Natural killer cell (primary cell): Measurements from ENCODE around the gene ASIC2. TPM values are rescaled to one million over a fixed set of nuclear protein-coding genes. Genes with fewer than 3 reads are reported as not detected.

ENCODE experiments used
- ATAC-seq, 3 donors: fragments of 150-1000 bp in 2 of 3; fragments of 200-7000 bp in 1 of 3; cut with Tn5 transposase; 1 replicate in 1 of 3; 2 replicates in 2 of 3; pipeline ENCODE4 v1.10.0; 2021; ENCODE audit warnings: mild to moderate bottlenecking in 2 of 3, moderate library complexity in 2 of 3
- DNase-seq, 2 donors: peaks; one replicate each; pipeline versions ENCODE4 v3.0.0 to v3.0.0-alpha.2; 2013 to 2021; ENCODE audit warnings: mixed read lengths in 1 of 2
- H3K27ac ChIP-seq: one replicate; pipeline ENCODE4 v1.5.1; 2013; ENCODE audit warnings: mild to moderate bottlenecking, low read length
- H3K27me3 ChIP-seq: one replicate; pipeline ENCODE4 v1.6.1; 2013; ENCODE audit warnings: low read length; ENCODE audit not compliant: control insufficient read depth, insufficient read depth
- H3K36me3 ChIP-seq: one replicate; pipeline ENCODE4 v1.6.1; 2013; ENCODE audit warnings: low read length; ENCODE audit not compliant: control insufficient read depth, insufficient read depth
- H3K4me1 ChIP-seq: one replicate; pipeline ENCODE4 v1.6.1; 2013; ENCODE audit warnings: low read length; ENCODE audit not compliant: control insufficient read depth, insufficient read depth
- H3K4me3 ChIP-seq: one replicate; pipeline ENCODE4 v1.5.1; 2013; ENCODE audit warnings: low read length
- H3K9me3 ChIP-seq: one replicate; pipeline ENCODE4 v1.6.1; 2013; ENCODE audit warnings: low read length; ENCODE audit not compliant: control insufficient read depth, insufficient read depth
- H3K27ac Mint-ChIP-seq, 2 donors: one replicate each; pipeline ENCODE4 v1.8.0; 2022; ENCODE audit warnings: mild to moderate bottlenecking in 2 of 2, mixed read lengths in 2 of 2, moderate library complexity in 1 of 2
- H3K27me3 Mint-ChIP-seq, 2 donors: one replicate each; pipeline ENCODE4 v1.8.0; 2022; ENCODE audit warnings: low read depth in 2 of 2, mixed read lengths in 2 of 2
- H3K36me3 Mint-ChIP-seq: one replicate; pipeline ENCODE4 v1.8.0; 2022; ENCODE audit warnings: mixed read lengths
- H3K4me1 Mint-ChIP-seq, 2 donors: one replicate each; pipeline ENCODE4 v1.8.0; 2022; ENCODE audit warnings: mixed read lengths in 2 of 2
- H3K4me3 Mint-ChIP-seq: one replicate; pipeline ENCODE4 v1.8.0; 2022; ENCODE audit warnings: mild to moderate bottlenecking, moderate library complexity, mixed read lengths
- H3K9me3 Mint-ChIP-seq, 2 donors: one replicate each; pipeline ENCODE4 v1.8.0; 2022; ENCODE audit warnings: mixed read lengths in 2 of 2
- WGBS: methylation state at CpG from one replicate; pipeline ENCODE4 v1.1.7; 2013; ENCODE audit warnings: missing lambda C conversion rate; ENCODE audit not compliant: insufficient coverage; 5-methylcytosine and 5-hydroxymethylcytosine counted together
- intact Hi-C: fragments of 100-400 bp; cut with micrococcal nuclease; formaldehyde crosslinking; loops from one replicate; pipeline ENCODE4 v1.14.2; 2022
- total RNA-seq, 4 donors: library from RNA; stranded (reverse); fragments of 120-200 nt in 1 of 4; gene quantifications; one replicate each; pipeline versions ENCODE4 v1.2.3 to v1.2.4, GENCODE V29; 2013 to 2022
- TF ChIP-seq, protein P1 (sequence below): fragments of 200-600 bp; IDR thresholded peaks from one replicate; pipeline ENCODE4 v1.8.0; 2022; ENCODE audit warnings: antibody characterized with exemption

The ASIC2 gene
- total RNA-seq, 3 donors from 2014 or later (not counting 1 experiment from before 2014, with no cell fraction given): not detected

DNA sequence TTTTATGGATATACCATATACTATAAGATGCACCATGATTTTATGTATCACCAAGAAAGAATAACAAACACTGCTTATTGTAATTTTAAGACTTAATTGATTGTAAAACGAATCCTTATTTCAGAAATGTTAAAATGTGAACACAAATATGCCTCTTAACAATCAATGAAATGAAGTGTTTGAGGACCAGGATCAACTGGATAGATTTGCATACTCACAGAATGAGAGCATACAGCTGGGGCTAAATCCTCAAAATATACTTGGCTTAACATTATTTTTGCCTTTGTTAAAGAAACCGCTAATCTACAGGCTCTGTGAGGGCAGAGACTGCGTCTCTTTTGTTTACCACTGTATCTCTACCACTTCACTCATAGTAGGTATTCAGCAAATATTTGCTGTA lies 207.8 kb downstream of the ASIC2 start:
- no peak for ATAC-seq

GRCh38 chr17:33084755-33085154 lies 208.3 kb downstream of the ASIC2 start:
- H3K27ac Mint-ChIP-seq: no peak overlapping the region
- Histone ChIP-seq H3K36me3 (no peaks in the 10 kb centered on the region), H3K9me3 (no peaks in the 10 kb centered on the region), H3K27ac (no peak overlapping the region), H3K4me1 (no peaks in the 10 kb centered on the region), H3K4me3 (no peak overlapping the region), H3K27me3 (no peaks in the 10 kb centered on the region)
- no peak overlapping the region for H3K4me3 Mint-ChIP-seq
- peaks cover 12 to 54% of the 10 kb centered on the region in 2 donors for H3K27me3 Mint-ChIP-seq
- WGBS: 100% methylated on average over 1 of the region's 2 CpGs
- DNase-seq (no peak), ATAC-seq (no peak)
- TF ChIP-seq, protein P1, sequence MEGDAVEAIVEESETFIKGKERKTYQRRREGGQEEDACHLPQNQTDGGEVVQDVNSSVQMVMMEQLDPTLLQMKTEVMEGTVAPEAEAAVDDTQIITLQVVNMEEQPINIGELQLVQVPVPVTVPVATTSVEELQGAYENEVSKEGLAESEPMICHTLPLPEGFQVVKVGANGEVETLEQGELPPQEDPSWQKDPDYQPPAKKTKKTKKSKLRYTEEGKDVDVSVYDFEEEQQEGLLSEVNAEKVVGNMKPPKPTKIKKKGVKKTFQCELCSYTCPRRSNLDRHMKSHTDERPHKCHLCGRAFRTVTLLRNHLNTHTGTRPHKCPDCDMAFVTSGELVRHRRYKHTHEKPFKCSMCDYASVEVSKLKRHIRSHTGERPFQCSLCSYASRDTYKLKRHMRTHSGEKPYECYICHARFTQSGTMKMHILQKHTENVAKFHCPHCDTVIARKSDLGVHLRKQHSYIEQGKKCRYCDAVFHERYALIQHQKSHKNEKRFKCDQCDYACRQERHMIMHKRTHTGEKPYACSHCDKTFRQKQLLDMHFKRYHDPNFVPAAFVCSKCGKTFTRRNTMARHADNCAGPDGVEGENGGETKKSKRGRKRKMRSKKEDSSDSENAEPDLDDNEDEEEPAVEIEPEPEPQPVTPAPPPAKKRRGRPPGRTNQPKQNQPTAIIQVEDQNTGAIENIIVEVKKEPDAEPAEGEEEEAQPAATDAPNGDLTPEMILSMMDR: no peak
- intact Hi-C loops: no loop called here
- no peaks in the 10 kb centered on the region for H3K4me1 Mint-ChIP-seq
- no peaks in the 10 kb centered on the region for H3K9me3 Mint-ChIP-seq
- no peaks in the 10 kb centered on the region for H3K36me3 Mint-ChIP-seq

More for the DNA sequence above, 207.8 kb downstream of the ASIC2 start:
- no peaks in the 10 kb centered on the region for H3K9me3 Mint-ChIP-seq
- Histone ChIP-seq H3K36me3 (no peaks in the 10 kb centered on the region), H3K4me3 (no peak overlapping the region), H3K27me3 (no peaks in the 10 kb centered on the region), H3K27ac (no peak overlapping the region), H3K4me1 (no peaks in the 10 kb centered on the region), H3K9me3 (no peaks in the 10 kb centered on the region)
- WGBS: 100% methylated on average over 1 of the region's 3 CpGs
- DNase-seq: no peak
- no peak overlapping the region for H3K4me3 Mint-ChIP-seq
- no peak overlapping the region for H3K27ac Mint-ChIP-seq
- H3K27me3 Mint-ChIP-seq: peaks cover 13 to 50% of the 10 kb centered on the region in 2 donors
- TF ChIP-seq, protein P1: no peak
- H3K4me1 Mint-ChIP-seq: no peaks in the 10 kb centered on the region
- intact Hi-C loops: no loop called here
- no peaks in the 10 kb centered on the region for H3K36me3 Mint-ChIP-seq

- Histone ChIP-seq H3K27ac (no peak overlapping the region), H3K4me3 (no peak overlapping the region), H3K27me3 (no peaks in the 10 kb centered on the region), H3K36me3 (no peaks in the 10 kb centered on the region), H3K4me1 (no peaks in the 10 kb centered on the region), H3K9me3 (no peaks in the 10 kb centered on the region)
- no peak overlapping the region for H3K27ac Mint-ChIP-seq
- DNase-seq (no peak), ATAC-seq (no peak)
- peaks cover 16 to 64% of the 10 kb centered on the region in 2 donors for H3K27me3 Mint-ChIP-seq
- WGBS: 87% methylated on average over 5 of the region's 7 CpGs
- H3K4me3 Mint-ChIP-seq: no peak overlapping the region
- H3K9me3 Mint-ChIP-seq: no peaks in the 10 kb centered on the region
- TF ChIP-seq, protein P1: no peak
- intact Hi-C loops: no loop called here
- H3K36me3 Mint-ChIP-seq: no peaks in the 10 kb centered on the region
- no peaks in the 10 kb centered on the region for H3K4me1 Mint-ChIP-seq
Observed at GRCh38 chr17:33082529-33083173, 210.4 kb downstream of the ASIC2 start.

GRCh38 chr17:33080091-33080490 lies 213.0 kb downstream of the ASIC2 start:
- Histone ChIP-seq H3K27me3 (no peaks in the 10 kb centered on the region), H3K27ac (no peak overlapping the region), H3K4me3 (no peak overlapping the region), H3K4me1 (no peaks in the 10 kb centered on the region), H3K9me3 (no peaks in the 10 kb centered on the region), H3K36me3 (no peaks in the 10 kb centered on the region)
- Mint-ChIP-seq H3K27ac (no peak overlapping the region), H3K4me1 (no peaks in the 10 kb centered on the region), H3K27me3 (peaks cover 21 to 60% of the 10 kb centered on the region in 2 donors), H3K4me3 (no peak overlapping the region), H3K9me3 (no peaks in the 10 kb centered on the region), H3K36me3 (no peaks in the 10 kb centered on the region)
- TF ChIP-seq, protein P1: no peak
- intact Hi-C loops: no loop called here
- DNase-seq (no peak), ATAC-seq (no peak)
- WGBS: 91% methylated on average over 3 of the region's 3 CpGs
